Measurements from ENCODE around the gene ELOVL1.

ELOVL1 gene

DNA sequence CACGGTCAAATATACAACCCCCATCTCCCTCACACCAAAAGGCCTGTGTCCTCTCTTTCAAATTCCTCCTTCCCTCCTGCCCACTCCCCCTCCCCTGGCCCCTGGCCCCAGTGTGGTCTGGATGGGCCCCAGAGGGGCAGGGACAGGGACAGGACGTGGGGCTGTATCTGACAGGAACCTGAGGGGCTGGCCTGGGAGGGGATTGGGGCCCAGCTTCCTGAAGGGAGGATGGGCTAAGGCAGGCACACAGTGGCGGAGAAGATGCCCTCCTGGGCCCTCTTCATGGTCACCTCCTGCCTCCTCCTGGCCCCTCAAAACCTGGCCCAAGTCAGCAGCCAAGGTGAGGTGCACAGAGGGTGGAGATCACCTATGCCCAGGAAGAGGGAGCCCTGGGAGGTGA, 30.2 kb downstream of the ELOVL1 start, which contains the start of gene MPL:
Gene MPL, plus strand, starts transcription at position 231 of the 400 bp plus-strand sequence. Its CDS starts 31 bp downstream, at position 262.
- H2BK15ac ChIP-seq (ENCODE audit: low read depth, poor library complexity, severe bottlenecking), result peak within 1 kb of the TSS; percentile 30
- no peak within 1 kb of the TSS for H3K23ac ChIP-seq (ENCODE audit: low read length in 2 of 2)
- no peak within 1 kb of the TSS for H3K27ac ChIP-seq (ENCODE audit: low read length, poor library complexity, severe bottlenecking)
- H2BK12ac ChIP-seq (ENCODE audit: low read length in 2 of 2), result no peak within 1 kb of the TSS
- no peak within 1 kb of the TSS for H3K18ac ChIP-seq (ENCODE audit: low read depth in 1 of 2, low read length in 2 of 2)
- peaks cover 1% of the 10 kb centered on the region for H3K4me1 ChIP-seq (ENCODE audit: control insufficient read depth, insufficient read depth, low read depth, low read length)
- H3K79me1 ChIP-seq (replicated peaks; ENCODE audit: low read length, poor library complexity, severe bottlenecking), result no peaks in the 10 kb centered on the region
- H2BK5ac ChIP-seq (ENCODE audit: low read depth, low read length, poor library complexity, severe bottlenecking), result no peak within 1 kb of the TSS
- no peak within 1 kb of the TSS for H3K9ac ChIP-seq (ENCODE audit: low read length)
- H2AFZ ChIP-seq (ENCODE audit: low read depth, low read length), result no peak within 1 kb of the TSS
- no peak for DNase-seq
- H3K4me3 ChIP-seq (ENCODE audit: insufficient read depth in 1 of 2, low read depth in 1 of 2, low read length in 2 of 2), result no peak within 1 kb of the TSS
- H3K4ac ChIP-seq (ENCODE audit: low read depth in 1 of 2, low read length in 2 of 2), result no peak within 1 kb of the TSS
- H3K27me3 ChIP-seq (ENCODE audit: control insufficient read depth in 1 of 2, insufficient read depth in 1 of 2, low read length in 2 of 2), result peaks cover 16 to 22% of the 10 kb centered on the region in 2 experiments
- no peak within 1 kb of the TSS for H4K91ac ChIP-seq (ENCODE audit: low read length)
- H3K36me3 ChIP-seq (ENCODE audit: control insufficient read depth in 1 of 2, insufficient read depth in 2 of 2, low read depth in 1 of 2, low read length in 2 of 2), result no peaks in the 10 kb centered on the region
- H4K8ac ChIP-seq (ENCODE audit: low read length), result no peak within 1 kb of the TSS
- no peaks in the 10 kb centered on the region for H3K9me3 ChIP-seq (ENCODE audit: control insufficient read depth, low read length)
- no peak within 1 kb of the TSS for H2AK5ac ChIP-seq (ENCODE audit: low read length, severe bottlenecking)
- H3K4me2 ChIP-seq (ENCODE audit: low read length, poor library complexity, severe bottlenecking), result no peak within 1 kb of the TSS
- no peak within 1 kb of the TSS for H2BK120ac ChIP-seq (ENCODE audit: low read depth, low read length)
- WGBS, result 35% methylated on average over 2 of the region's 3 CpGs
- no peak within 1 kb of the TSS for H3K14ac ChIP-seq (ENCODE audit: low read length in 2 of 2)

DNA sequence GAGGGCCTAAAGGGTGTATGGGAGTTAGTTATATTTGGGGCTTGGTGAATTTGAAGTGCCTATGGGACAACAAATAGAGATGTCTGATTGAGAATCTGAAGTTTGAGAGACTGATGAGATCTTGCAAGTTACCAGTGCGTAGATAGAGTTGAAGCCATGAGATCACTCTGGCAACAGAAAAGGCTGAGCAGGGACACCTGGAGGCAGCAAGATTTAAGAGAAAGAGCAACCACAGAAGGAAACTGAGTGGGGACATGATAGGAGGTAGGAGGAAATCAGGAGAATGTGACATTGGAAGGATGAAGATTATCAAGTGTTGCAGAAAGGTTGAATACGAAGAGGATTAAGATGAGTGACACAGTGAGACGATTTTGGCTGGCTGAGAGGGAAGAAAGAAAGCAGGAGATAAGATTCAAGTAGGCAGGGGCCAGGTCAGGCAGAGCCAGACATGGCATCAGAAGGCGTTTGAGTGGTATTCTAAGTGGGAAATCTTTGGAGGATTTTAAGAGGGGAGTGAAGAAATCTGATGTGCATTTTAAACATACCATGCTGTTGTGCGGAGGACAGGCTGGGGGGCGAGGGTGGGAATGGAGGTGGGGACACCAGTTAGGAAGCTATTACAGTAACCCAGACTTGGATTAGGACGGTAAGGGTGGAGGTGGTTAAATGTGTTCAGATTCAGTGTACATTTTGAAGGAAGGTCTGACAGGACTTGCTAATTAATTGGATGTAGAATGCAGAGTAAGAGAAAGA, 33.2 kb downstream of the ELOVL1 start:
- Histone ChIP-seq H2BK12ac (ENCODE audit: low read length in 2 of 2) (no peak overlapping the region), H3K4ac (ENCODE audit: low read depth in 1 of 2, low read length in 2 of 2) (no peak overlapping the region), H2BK5ac (ENCODE audit: low read depth, low read length, poor library complexity, severe bottlenecking) (no peak overlapping the region), H3K79me1 (replicated peaks; ENCODE audit: low read length, poor library complexity, severe bottlenecking) (no peaks in the 10 kb centered on the region), H4K91ac (ENCODE audit: low read length) (no peak overlapping the region), H2AK5ac (ENCODE audit: low read length, severe bottlenecking) (no peak overlapping the region), H3K18ac (ENCODE audit: low read depth in 1 of 2, low read length in 2 of 2) (no peak overlapping the region), H3K4me1 (ENCODE audit: control insufficient read depth, insufficient read depth, low read depth, low read length) (peaks cover 8% of the 10 kb centered on the region), H4K8ac (ENCODE audit: low read length) (no peak overlapping the region), H3K4me2 (ENCODE audit: low read length, poor library complexity, severe bottlenecking) (no peak overlapping the region), H3K4me3 (ENCODE audit: insufficient read depth in 1 of 2, low read depth in 1 of 2, low read length in 2 of 2) (no peak overlapping the region), H2BK120ac (ENCODE audit: low read depth, low read length) (no peak overlapping the region), H3K23ac (ENCODE audit: low read length in 2 of 2) (no peak overlapping the region), H3K9me3 (ENCODE audit: control insufficient read depth, low read length) (no peaks in the 10 kb centered on the region), H3K27me3 (ENCODE audit: control insufficient read depth in 1 of 2, insufficient read depth in 1 of 2, low read length in 2 of 2) (peaks cover 9 to 17% of the 10 kb centered on the region in 2 experiments), H3K14ac (ENCODE audit: low read length in 2 of 2) (no peak overlapping the region), H3K36me3 (ENCODE audit: control insufficient read depth in 1 of 2, insufficient read depth in 2 of 2, low read depth in 1 of 2, low read length in 2 of 2) (no peaks in the 10 kb centered on the region), H2BK15ac (ENCODE audit: low read depth, poor library complexity, severe bottlenecking) (no peak overlapping the region), H3K9ac (ENCODE audit: low read length) (no peak overlapping the region), H2AFZ (ENCODE audit: low read depth, low read length) (no peak overlapping the region), H3K27ac (ENCODE audit: low read length, poor library complexity, severe bottlenecking) (no peak overlapping the region)
- 89% methylated on average over 7 of the region's 7 CpGs for WGBS
- DNase-seq, result no peak

DNA sequence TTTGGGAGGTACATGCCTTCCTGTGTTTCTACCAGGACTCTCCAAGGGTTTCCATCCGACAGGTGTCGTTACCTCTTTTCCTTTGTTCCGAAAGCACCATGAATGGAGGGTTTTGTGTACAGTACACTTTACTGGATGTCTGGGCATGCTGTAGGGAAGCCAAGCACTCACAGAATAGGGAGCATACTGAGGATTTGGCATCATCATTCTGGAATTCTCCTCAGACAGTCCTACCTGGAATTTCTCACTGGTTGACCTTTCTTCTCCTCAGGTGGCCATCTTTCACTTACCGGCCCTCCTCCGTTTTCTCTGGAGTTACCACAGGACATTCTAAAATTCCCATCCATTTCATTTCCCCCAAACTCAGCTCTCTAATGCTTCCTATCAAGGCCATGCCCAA, 36.1 kb downstream of the ELOVL1 start:
- Histone ChIP-seq H3K27ac (ENCODE audit: low read length, poor library complexity, severe bottlenecking) (no peak overlapping the region), H3K36me3 (ENCODE audit: control insufficient read depth in 1 of 2, insufficient read depth in 2 of 2, low read depth in 1 of 2, low read length in 2 of 2) (no peaks in the 10 kb centered on the region), H3K4me2 (ENCODE audit: low read length, poor library complexity, severe bottlenecking) (no peak overlapping the region), H2BK15ac (ENCODE audit: low read depth, poor library complexity, severe bottlenecking) (no peak overlapping the region), H4K8ac (ENCODE audit: low read length) (no peak overlapping the region), H3K79me1 (replicated peaks; ENCODE audit: low read length, poor library complexity, severe bottlenecking) (no peaks in the 10 kb centered on the region), H3K14ac (ENCODE audit: low read length in 2 of 2) (no peak overlapping the region), H3K4me1 (ENCODE audit: control insufficient read depth, insufficient read depth, low read depth, low read length) (peaks cover 7% of the 10 kb centered on the region), H3K27me3 (ENCODE audit: control insufficient read depth in 1 of 2, insufficient read depth in 1 of 2, low read length in 2 of 2) (peaks cover 0 to 6% of the 10 kb centered on the region in 2 experiments), H3K4me3 (ENCODE audit: insufficient read depth in 1 of 2, low read depth in 1 of 2, low read length in 2 of 2) (no peak overlapping the region), H3K9ac (ENCODE audit: low read length) (no peak overlapping the region), H2BK5ac (ENCODE audit: low read depth, low read length, poor library complexity, severe bottlenecking) (no peak overlapping the region), H2BK120ac (ENCODE audit: low read depth, low read length) (no peak overlapping the region), H3K4ac (ENCODE audit: low read depth in 1 of 2, low read length in 2 of 2) (no peak overlapping the region), H2AFZ (ENCODE audit: low read depth, low read length) (no peak overlapping the region), H2AK5ac (ENCODE audit: low read length, severe bottlenecking) (no peak overlapping the region), H2BK12ac (ENCODE audit: low read length in 2 of 2) (no peak overlapping the region), H3K9me3 (ENCODE audit: control insufficient read depth, low read length) (peaks cover 7% of the 10 kb centered on the region), H4K91ac (ENCODE audit: low read length) (no peak overlapping the region), H3K23ac (ENCODE audit: low read length in 2 of 2) (no peak overlapping the region), H3K18ac (ENCODE audit: low read depth in 1 of 2, low read length in 2 of 2) (no peak overlapping the region)
- no peak for DNase-seq
- 96% methylated on average over 5 of the region's 5 CpGs for WGBS

GRCh38 chr1:43329995-43330751, 37.6 kb downstream of the ELOVL1 start:
- WGBS, result 16% methylated on average over 5 of the region's 6 CpGs
- Histone ChIP-seq H3K27me3 (ENCODE audit: control insufficient read depth in 1 of 2, insufficient read depth in 1 of 2, low read length in 2 of 2) (peaks cover 0 to 6% of the 10 kb centered on the region in 2 experiments), H3K14ac (ENCODE audit: low read length in 2 of 2) (no peak overlapping the region), H2BK12ac (ENCODE audit: low read length in 2 of 2) (peak overlapping the region in 1 of 2 experiments; percentile 3), H2BK120ac (ENCODE audit: low read depth, low read length) (no peak overlapping the region), H2BK15ac (ENCODE audit: low read depth, poor library complexity, severe bottlenecking) (peak overlapping the region; percentile 12), H3K79me1 (replicated peaks; ENCODE audit: low read length, poor library complexity, severe bottlenecking) (no peaks in the 10 kb centered on the region), H3K18ac (ENCODE audit: low read depth in 1 of 2, low read length in 2 of 2) (no peak overlapping the region), H4K8ac (ENCODE audit: low read length) (peak overlapping the region; percentile 85), H3K4ac (ENCODE audit: low read depth in 1 of 2, low read length in 2 of 2) (no peak overlapping the region), H4K91ac (ENCODE audit: low read length) (no peak overlapping the region), H3K23ac (ENCODE audit: low read length in 2 of 2) (no peak overlapping the region), H2AK5ac (ENCODE audit: low read length, severe bottlenecking) (no peak overlapping the region), H3K4me3 (ENCODE audit: insufficient read depth in 1 of 2, low read depth in 1 of 2, low read length in 2 of 2) (no peak overlapping the region), H2AFZ (ENCODE audit: low read depth, low read length) (peak overlapping the region; percentile 32), H3K36me3 (ENCODE audit: control insufficient read depth in 1 of 2, insufficient read depth in 2 of 2, low read depth in 1 of 2, low read length in 2 of 2) (no peaks in the 10 kb centered on the region), H3K27ac (ENCODE audit: low read length, poor library complexity, severe bottlenecking) (no peak overlapping the region), H3K9ac (ENCODE audit: low read length) (peak overlapping the region; percentile 36), H2BK5ac (ENCODE audit: low read depth, low read length, poor library complexity, severe bottlenecking) (no peak overlapping the region), H3K9me3 (ENCODE audit: control insufficient read depth, low read length) (peaks cover 18% of the 10 kb centered on the region), H3K4me1 (ENCODE audit: control insufficient read depth, insufficient read depth, low read depth, low read length) (peaks cover 7% of the 10 kb centered on the region), H3K4me2 (ENCODE audit: low read length, poor library complexity, severe bottlenecking) (no peak overlapping the region)
- DNase-seq, result peak; percentile 72

Measured in mesenchymal stem cell (in vitro differentiated cells and primary cell).